Osteocyte (in vitro differentiated cells): ENCODE measurements around the gene PRKN. TPM values are rescaled to one million over a fixed set of nuclear protein-coding genes. Genes with fewer than 3 reads are reported as not detected.

ENCODE experiments used
- DNase-seq: peaks from one replicate; pipeline ENCODE4 v3.0.0; 2021; ENCODE audit warnings: mixed read lengths; ENCODE audit not compliant: unreplicated experiment; ENCODE audit errors: extremely low spot score
- H3K27ac Mint-ChIP-seq: one replicate; pipeline ENCODE4 v1.8.0; 2021; ENCODE audit warnings: mild to moderate bottlenecking, mixed read lengths; ENCODE audit not compliant: unreplicated experiment
- H3K27me3 Mint-ChIP-seq: one replicate; pipeline ENCODE4 v1.8.0; 2021; ENCODE audit warnings: mixed read lengths; ENCODE audit not compliant: unreplicated experiment
- H3K36me3 Mint-ChIP-seq: one replicate; pipeline ENCODE4 v1.8.0; 2021; ENCODE audit warnings: mixed read lengths; ENCODE audit not compliant: unreplicated experiment
- H3K4me1 Mint-ChIP-seq: one replicate; pipeline ENCODE4 v1.8.0; 2021; ENCODE audit warnings: mixed read lengths; ENCODE audit not compliant: unreplicated experiment
- H3K4me3 Mint-ChIP-seq: one replicate; pipeline ENCODE4 v1.8.0; 2021; ENCODE audit warnings: mild to moderate bottlenecking, moderate library complexity, mixed read lengths; ENCODE audit not compliant: unreplicated experiment
- H3K9me3 Mint-ChIP-seq: one replicate; pipeline ENCODE4 v1.8.0; 2021; ENCODE audit warnings: mixed read lengths; ENCODE audit not compliant: unreplicated experiment
- total RNA-seq: library from RNA; stranded (reverse); gene quantifications from 2 replicates; pipeline ENCODE4 v1.2.1, GENCODE V29; 2021
- TF ChIP-seq, protein P1 (sequence below): fragments of 200-600 bp; sonication (generic); IDR thresholded peaks from 2 replicates; pipeline ENCODE4 v1.5.0; 2021; ENCODE audit warnings: antibody characterized with exemption, mild to moderate bottlenecking, moderate library complexity

PRKN gene
- total RNA-seq, 1 donor from 2014 or later = 13.4 TPM

DNA sequence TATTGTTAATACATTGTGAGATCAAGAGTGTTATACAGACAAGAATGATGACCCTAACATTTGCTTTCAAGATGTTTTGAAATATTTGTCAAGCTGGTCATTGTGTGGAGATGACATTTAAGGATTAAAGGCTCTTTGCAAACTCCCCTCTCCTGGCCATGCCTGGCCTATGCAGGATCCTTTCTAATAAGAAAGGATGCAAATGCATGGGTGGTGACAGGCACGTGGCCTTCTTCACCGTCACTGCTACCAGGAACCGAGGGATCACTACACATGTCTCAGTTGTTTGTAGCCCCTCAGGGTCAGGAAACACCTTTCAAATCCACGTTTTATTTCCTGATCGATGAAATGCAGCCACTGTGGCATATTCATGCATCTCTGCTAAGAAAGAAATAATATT lies 419.7 kb downstream of the PRKN start:
- Mint-ChIP-seq H3K4me1 (peaks cover 3% of the 10 kb centered on the region), H3K36me3 (peaks cover 4% of the 10 kb centered on the region), H3K27ac (no peak overlapping the region), H3K27me3 (no peaks in the 10 kb centered on the region), H3K9me3 (peaks cover 5% of the 10 kb centered on the region), H3K4me3 (no peak overlapping the region)
- TF ChIP-seq, protein P1, sequence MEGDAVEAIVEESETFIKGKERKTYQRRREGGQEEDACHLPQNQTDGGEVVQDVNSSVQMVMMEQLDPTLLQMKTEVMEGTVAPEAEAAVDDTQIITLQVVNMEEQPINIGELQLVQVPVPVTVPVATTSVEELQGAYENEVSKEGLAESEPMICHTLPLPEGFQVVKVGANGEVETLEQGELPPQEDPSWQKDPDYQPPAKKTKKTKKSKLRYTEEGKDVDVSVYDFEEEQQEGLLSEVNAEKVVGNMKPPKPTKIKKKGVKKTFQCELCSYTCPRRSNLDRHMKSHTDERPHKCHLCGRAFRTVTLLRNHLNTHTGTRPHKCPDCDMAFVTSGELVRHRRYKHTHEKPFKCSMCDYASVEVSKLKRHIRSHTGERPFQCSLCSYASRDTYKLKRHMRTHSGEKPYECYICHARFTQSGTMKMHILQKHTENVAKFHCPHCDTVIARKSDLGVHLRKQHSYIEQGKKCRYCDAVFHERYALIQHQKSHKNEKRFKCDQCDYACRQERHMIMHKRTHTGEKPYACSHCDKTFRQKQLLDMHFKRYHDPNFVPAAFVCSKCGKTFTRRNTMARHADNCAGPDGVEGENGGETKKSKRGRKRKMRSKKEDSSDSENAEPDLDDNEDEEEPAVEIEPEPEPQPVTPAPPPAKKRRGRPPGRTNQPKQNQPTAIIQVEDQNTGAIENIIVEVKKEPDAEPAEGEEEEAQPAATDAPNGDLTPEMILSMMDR = no peak
- no peak for DNase-seq

- Mint-ChIP-seq H3K9me3 (peaks cover 5% of the 10 kb centered on the region), H3K27ac (no peak overlapping the region), H3K36me3 (peaks cover 4% of the 10 kb centered on the region), H3K4me1 (no peaks in the 10 kb centered on the region), H3K4me3 (no peak overlapping the region), H3K27me3 (no peaks in the 10 kb centered on the region)
- no peak for DNase-seq
- TF ChIP-seq, protein P1 = no peak
Measured at GRCh38 chr6:162306616-162307015, 420.9 kb downstream of the PRKN start.

- Mint-ChIP-seq H3K4me1 (no peaks in the 10 kb centered on the region), H3K27ac (no peak overlapping the region), H3K9me3 (no peaks in the 10 kb centered on the region), H3K36me3 (no peaks in the 10 kb centered on the region), H3K4me3 (no peak overlapping the region), H3K27me3 (no peaks in the 10 kb centered on the region)
- DNase-seq = no peak
- TF ChIP-seq, protein P1 = no peak
Measured at GRCh38 chr6:162301128-162301527, 426.4 kb downstream of the PRKN start.

DNA sequence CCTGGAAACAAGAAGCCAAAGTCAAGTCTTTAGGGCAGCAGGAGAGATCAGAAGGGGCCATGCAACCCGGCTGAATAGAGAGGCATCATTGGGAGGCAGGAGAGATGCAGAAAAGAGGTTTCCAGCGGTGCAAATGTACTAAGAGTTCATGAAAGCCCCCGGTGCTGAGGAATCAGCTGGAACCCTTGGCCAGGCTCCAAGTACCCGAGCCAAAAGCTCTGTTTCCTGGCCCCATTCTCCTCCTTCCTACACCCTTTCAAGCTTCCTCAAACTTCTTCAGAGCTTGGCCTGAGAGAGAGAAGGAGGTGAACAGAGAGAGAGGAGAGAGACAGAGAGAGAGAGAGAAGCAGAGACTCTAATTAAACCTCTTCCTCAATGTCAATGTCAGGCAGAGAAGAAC lies 433.5 kb downstream of the PRKN start:
- no peak for DNase-seq
- TF ChIP-seq, protein P1 = no peak
- Mint-ChIP-seq H3K27me3 (no peaks in the 10 kb centered on the region), H3K9me3 (no peaks in the 10 kb centered on the region), H3K4me3 (no peak overlapping the region), H3K27ac (no peak overlapping the region), H3K36me3 (no peaks in the 10 kb centered on the region), H3K4me1 (peaks cover 16% of the 10 kb centered on the region)

- TF ChIP-seq, protein P1 = no peak
- no peaks in the 10 kb centered on the region for H3K27me3 Mint-ChIP-seq
- no peak overlapping the region for H3K27ac Mint-ChIP-seq
- no peak overlapping the region for H3K4me3 Mint-ChIP-seq
- no peak for DNase-seq
- H3K4me1 Mint-ChIP-seq = peaks cover 16% of the 10 kb centered on the region
- H3K36me3 Mint-ChIP-seq = no peaks in the 10 kb centered on the region
- H3K9me3 Mint-ChIP-seq = no peaks in the 10 kb centered on the region
Measured at GRCh38 chr6:162292915-162293314, 434.7 kb downstream of the PRKN start.
